ENCODE measurements around the gene GBA2. TPM values are rescaled to one million over a fixed set of nuclear protein-coding genes. Genes with fewer than 3 reads are reported as not detected.

Gene GBA2
- total RNA-seq, 2 donors from 2014 or later = 64.1 to 76.3 TPM

DNA sequence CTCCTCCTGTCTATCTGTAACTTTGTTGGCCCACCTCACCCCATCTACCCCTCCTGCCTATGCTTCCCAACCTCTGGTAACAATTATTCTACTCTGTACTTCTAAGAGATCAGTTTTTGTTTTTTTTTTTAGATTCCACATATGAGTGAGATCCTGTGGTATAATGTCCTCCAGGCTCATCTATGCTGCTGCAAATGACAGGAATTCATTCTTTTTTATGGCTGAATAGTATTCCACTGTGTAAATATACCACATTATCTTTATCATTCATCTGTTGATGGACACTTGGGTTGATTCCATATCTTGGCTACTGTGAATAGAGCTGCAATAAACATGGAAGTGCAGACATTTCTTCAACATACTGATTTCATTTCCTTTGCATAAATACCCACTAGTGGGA is 34.4 kb upstream of the GBA2 start:
- Histone ChIP-seq H3K27me3 (no peaks in the 10 kb centered on the region), H3K4me1 (no peaks in the 10 kb centered on the region), H3K27ac (no peak overlapping the region), H3K36me3 (no peaks in the 10 kb centered on the region), H3K4me3 (no peak overlapping the region), H3K9me3 (no peaks in the 10 kb centered on the region)
- no peak for DNase-seq (ENCODE audit: low spot score)
- TF ChIP-seq, protein P1, sequence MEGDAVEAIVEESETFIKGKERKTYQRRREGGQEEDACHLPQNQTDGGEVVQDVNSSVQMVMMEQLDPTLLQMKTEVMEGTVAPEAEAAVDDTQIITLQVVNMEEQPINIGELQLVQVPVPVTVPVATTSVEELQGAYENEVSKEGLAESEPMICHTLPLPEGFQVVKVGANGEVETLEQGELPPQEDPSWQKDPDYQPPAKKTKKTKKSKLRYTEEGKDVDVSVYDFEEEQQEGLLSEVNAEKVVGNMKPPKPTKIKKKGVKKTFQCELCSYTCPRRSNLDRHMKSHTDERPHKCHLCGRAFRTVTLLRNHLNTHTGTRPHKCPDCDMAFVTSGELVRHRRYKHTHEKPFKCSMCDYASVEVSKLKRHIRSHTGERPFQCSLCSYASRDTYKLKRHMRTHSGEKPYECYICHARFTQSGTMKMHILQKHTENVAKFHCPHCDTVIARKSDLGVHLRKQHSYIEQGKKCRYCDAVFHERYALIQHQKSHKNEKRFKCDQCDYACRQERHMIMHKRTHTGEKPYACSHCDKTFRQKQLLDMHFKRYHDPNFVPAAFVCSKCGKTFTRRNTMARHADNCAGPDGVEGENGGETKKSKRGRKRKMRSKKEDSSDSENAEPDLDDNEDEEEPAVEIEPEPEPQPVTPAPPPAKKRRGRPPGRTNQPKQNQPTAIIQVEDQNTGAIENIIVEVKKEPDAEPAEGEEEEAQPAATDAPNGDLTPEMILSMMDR (IDR thresholded peaks at IDR 0.05) = no peak

DNA sequence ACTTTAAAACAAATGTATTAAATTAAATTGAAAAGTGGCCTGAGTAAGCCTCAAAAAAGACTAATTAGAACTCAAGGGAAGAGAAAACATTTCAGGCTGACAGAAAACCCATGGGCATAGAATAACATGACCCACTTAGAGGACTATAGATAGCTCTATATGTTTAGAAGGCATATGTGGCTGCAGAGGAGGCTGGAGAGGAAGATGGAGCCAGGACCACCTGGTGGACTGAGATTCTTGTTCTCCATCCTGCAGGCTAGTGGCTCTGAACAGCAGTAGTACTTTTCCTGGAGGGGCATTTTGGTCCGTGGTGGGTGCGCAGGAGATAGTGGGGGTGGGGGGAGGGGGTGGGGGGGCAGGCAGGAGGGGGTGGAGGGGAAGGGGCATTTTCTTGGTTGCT is 32.0 kb upstream of the GBA2 start:
- TF ChIP-seq, protein P1 (IDR thresholded peaks at IDR 0.05) = no peak
- no peak for DNase-seq (ENCODE audit: low spot score)
- Histone ChIP-seq H3K36me3 (no peaks in the 10 kb centered on the region), H3K4me3 (no peak overlapping the region), H3K27me3 (no peaks in the 10 kb centered on the region), H3K9me3 (no peaks in the 10 kb centered on the region), H3K27ac (no peak overlapping the region), H3K4me1 (no peaks in the 10 kb centered on the region)

DNA sequence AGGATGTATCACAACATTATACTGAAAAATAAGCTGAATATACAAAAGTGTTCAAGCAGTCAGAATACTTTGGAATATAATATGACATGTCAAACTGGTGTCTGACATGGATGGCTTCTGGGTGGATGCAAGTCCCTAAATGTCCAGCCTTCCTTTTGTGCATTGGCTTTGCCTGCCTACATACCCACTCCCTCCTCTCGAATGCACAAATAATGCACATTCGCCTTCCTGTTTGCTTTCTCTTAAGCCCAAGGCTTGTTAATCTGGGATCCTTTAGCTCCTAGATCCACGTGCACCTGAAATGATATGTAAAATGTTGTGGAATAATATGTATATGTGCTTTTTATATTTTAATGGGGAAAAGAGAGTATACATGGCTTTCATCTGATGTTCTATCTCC is 29.5 kb upstream of the GBA2 start:
- Histone ChIP-seq H3K27ac (no peak overlapping the region), H3K9me3 (no peaks in the 10 kb centered on the region), H3K4me3 (no peak overlapping the region), H3K4me1 (peaks cover 0 to 9% of the 10 kb centered on the region in 2 donors), H3K36me3 (no peaks in the 10 kb centered on the region), H3K27me3 (no peaks in the 10 kb centered on the region)
- TF ChIP-seq, protein P1 (IDR thresholded peaks at IDR 0.05) = no peak
- no peak for DNase-seq (ENCODE audit: low spot score)

DNA sequence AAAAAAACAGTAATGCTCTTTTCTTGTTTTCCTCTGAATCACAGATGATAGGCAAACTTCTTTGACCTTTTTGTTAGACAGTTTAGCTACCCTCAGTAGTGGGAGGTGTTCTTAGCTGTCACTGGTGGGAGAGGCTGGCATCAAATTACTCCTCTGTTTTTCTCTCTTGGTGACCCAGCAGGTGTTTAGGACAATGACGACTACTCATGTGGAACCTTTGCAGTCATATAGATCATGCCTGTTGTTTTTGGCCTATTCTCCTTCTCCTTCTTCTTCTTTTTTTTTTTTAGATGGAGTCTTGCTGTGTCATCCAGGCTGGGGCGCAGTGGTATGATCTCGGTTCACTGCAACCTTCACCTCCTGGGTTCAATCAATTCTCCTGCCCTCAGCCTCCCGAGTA is 27.0 kb upstream of the GBA2 start:
- no peak overlapping the region for H3K27ac ChIP-seq

DNA sequence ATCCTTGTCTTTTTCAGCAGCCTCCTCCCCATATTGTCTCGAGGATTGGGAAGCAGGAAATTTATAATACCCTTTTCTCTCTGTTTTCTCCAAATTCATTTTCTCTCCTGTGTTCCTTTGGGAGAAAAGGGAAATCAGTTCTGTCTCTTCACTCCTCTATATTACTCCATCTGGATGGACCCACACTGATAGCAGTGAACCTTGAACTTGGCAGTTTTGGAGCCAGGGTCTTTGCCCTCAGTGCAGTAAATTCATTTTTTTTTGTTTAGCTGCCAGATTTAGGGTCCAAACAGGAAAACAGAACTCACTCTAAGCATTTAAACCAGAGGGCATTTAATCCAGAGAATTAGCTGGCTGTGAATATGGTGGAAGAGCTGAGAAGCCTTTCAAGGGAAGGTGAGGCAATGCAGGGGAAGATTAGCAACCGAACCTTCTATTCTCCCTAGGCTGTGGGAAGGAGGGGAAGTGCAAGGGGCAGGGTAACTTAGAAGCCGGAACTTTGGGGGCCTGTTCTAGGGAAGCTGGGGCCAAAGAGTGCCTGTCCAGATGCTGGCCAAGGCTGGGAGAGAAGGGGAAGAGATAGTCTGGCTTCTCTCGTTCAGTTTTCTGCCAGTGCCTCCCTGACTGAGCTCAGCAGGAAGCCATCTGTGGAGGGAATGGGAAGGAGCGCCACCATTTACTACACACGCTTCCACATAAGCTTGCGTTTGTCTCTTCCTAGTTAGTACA is 26.0 kb upstream of the GBA2 start:
- no peak overlapping the region for H3K27ac ChIP-seq
- H3K36me3 ChIP-seq = no peaks in the 10 kb centered on the region
- no peaks in the 10 kb centered on the region for H3K27me3 ChIP-seq
- no peak overlapping the region for H3K4me3 ChIP-seq
- peaks cover 0 to 31% of the 10 kb centered on the region in 2 donors for H3K4me1 ChIP-seq
- TF ChIP-seq, protein P1 (IDR thresholded peaks at IDR 0.05) = no peak
- no peak for DNase-seq (ENCODE audit: low spot score)
- H3K9me3 ChIP-seq = no peaks in the 10 kb centered on the region

More for the DNA sequence above, 27.0 kb upstream of the GBA2 start:
- Histone ChIP-seq H3K9me3 (no peaks in the 10 kb centered on the region), H3K4me1 (peaks cover 0 to 23% of the 10 kb centered on the region in 2 donors), H3K27me3 (no peaks in the 10 kb centered on the region), H3K36me3 (no peaks in the 10 kb centered on the region), H3K4me3 (no peak overlapping the region)
- TF ChIP-seq, protein P1 (IDR thresholded peaks at IDR 0.05) = no peak
- DNase-seq (ENCODE audit: low spot score) = no peak

DNA sequence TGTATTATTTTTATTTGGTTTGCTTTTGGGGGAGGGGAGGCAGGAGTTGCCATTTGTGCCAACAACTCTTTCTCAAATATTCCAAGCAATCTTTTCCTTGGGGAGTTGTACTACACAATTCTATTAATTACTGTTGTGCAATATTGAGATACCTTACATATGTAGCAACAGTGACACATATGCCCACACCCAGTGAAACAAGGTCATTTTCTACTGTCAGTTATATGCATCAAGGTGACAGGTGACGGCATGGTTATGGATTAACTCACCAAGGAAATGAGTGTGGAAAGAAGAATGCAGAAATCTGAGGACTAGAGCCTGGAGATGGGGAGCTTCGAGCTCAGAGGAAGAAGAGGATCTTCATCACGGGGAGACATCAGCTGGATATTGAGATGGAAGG is 22.9 kb upstream of the GBA2 start:
- Histone ChIP-seq H3K4me1 (peaks cover 0 to 31% of the 10 kb centered on the region in 2 donors), H3K36me3 (no peaks in the 10 kb centered on the region), H3K27me3 (no peaks in the 10 kb centered on the region), H3K9me3 (no peaks in the 10 kb centered on the region), H3K4me3 (no peak overlapping the region), H3K27ac (peak overlapping the region; percentile 69 to 75)
- TF ChIP-seq, protein P1 (IDR thresholded peaks at IDR 0.05) = no peak
- no peak for DNase-seq (ENCODE audit: low spot score)

Measured in right atrium auricular region (tissue), 2 donors.